Peyer's patch (tissue), 4 donors: ENCODE data around the gene ANXA6.

ENCODE experiments used
- POLR2A ChIP-seq, 2 donors: fragments of 450-650 bp; IDR thresholded peaks; one replicate each; pipeline ENCODE4 v1.5.1; 2017; ENCODE audit warnings: antibody characterized with exemption in 2 of 2, mild to moderate bottlenecking in 2 of 2, moderate library complexity in 2 of 2
- TF ChIP-seq, protein P1 (sequence below), 6 experiments: fragments of 450-650 bp in 4 of 6; fragments of 200-600 bp in 2 of 6; sonication (generic) in 1 of 6; IDR thresholded peaks; one replicate each; pipeline ENCODE4 v1.5.1; 2017 to 2019; ENCODE audit warnings: antibody characterized with exemption in 6 of 6, mild to moderate bottlenecking in 3 of 6, moderate library complexity in 1 of 6

DNA sequence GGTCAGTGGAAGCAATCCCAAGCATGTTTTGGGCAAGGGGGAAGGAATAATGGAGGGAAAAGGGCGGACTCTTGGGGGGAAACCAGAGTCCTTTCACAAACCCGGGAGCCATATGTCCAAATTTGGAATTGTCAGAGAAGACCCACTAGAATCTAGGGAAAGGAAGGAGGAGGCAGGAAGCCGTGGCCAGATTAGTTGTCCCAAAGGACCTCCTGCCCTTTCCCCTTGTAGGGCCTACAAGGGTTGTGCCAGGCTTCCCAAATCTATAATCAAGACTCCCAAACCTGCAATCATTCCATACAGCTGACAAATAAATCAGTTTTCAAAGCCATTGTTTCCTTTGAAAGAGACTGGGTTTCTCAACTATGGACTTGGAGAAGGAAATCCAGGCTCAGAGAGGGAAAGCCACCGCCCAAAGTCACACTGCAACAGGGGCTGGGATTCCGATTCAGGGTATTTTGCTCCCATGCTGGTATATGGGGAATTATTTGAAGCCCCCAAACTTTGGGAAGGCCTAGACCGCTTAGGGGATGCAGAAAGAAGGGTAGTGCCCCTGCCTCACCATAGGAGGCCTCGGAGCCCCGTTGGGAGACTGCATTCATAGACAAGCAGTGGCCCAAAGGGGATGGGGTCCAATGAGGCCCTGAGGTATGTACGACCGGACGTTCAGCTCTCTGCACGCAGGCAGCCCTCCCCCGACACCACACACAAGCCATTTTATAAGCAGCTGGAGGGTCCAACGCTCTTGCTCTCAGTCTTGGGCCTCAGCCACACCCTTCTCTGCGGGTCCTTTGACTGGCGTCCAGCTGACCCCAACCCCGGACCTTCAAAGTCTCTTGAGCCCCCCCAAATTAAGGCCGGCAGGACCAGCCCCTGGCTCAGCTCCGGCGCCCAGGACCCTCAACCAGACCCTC, 815 bp downstream of the ANXA6 start:
- TF ChIP-seq, protein P1, sequence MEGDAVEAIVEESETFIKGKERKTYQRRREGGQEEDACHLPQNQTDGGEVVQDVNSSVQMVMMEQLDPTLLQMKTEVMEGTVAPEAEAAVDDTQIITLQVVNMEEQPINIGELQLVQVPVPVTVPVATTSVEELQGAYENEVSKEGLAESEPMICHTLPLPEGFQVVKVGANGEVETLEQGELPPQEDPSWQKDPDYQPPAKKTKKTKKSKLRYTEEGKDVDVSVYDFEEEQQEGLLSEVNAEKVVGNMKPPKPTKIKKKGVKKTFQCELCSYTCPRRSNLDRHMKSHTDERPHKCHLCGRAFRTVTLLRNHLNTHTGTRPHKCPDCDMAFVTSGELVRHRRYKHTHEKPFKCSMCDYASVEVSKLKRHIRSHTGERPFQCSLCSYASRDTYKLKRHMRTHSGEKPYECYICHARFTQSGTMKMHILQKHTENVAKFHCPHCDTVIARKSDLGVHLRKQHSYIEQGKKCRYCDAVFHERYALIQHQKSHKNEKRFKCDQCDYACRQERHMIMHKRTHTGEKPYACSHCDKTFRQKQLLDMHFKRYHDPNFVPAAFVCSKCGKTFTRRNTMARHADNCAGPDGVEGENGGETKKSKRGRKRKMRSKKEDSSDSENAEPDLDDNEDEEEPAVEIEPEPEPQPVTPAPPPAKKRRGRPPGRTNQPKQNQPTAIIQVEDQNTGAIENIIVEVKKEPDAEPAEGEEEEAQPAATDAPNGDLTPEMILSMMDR (IDR thresholded peaks at IDR 0.05) = no peak
- TF ChIP-seq POLR2A (IDR thresholded peaks at IDR 0.05) = no peak
